T-helper 1 cell treated with Interleukin-12 subunit alpha and Interleukin-12 subunit beta and Interleukin-4 antibody, amounts not matched to agents 30 ng/mL and 1 ng/mL, for 36 hours (primary cell): Measurements from ENCODE around the gene RRP1B. TPM values are rescaled to one million over a fixed set of nuclear protein-coding genes. Genes with fewer than 3 reads are reported as not detected.
"Not testable (repeated sequence)": the region's sequence is repeated elsewhere in the genome, so short reads cannot be mapped to it uniquely, and the experiment has no call there.

Experiments used
- intact Hi-C: fragments of 100-400 bp; cut with micrococcal nuclease; formaldehyde crosslinking; loops from one replicate; pipeline ENCODE4 v1.15.1; 2024
- total RNA-seq: library from RNA; stranded (reverse); gene quantifications from 2 replicates; pipeline ENCODE4 v1.2.3, GENCODE V29; 2022

The RRP1B gene
- total RNA-seq, 1 donor from 2014 or later, result 47.6 TPM

- intact Hi-C loops, result loop anchor here (10.0 kb wide), 1 partner anchor 666 kb away; the partner anchor contains the start of gene PKNOX1
These were observed 19.0 kb upstream of the RRP1B start for GRCh38 chr21:43640400-43640799.

GRCh38 chr21:43643193-43643592 is 16.2 kb upstream of the RRP1B start:
- intact Hi-C loops, result loop anchor here (10.0 kb wide), 1 partner anchor 668 kb away; the partner anchor contains the start of gene PKNOX1

GRCh38 chr21:43644071-43644470 is 15.3 kb upstream of the RRP1B start:
- intact Hi-C loops, result loop anchor here (2.0 to 10.0 kb wide), 2 partner anchors 15 to 669 kb away; partner anchors contain the start of genes HSF2BP, PKNOX1 and RRP1B

- intact Hi-C loops, result loop anchor here (2.0 to 10.0 kb wide), 2 partner anchors 14 to 670 kb away; partner anchors contain the start of genes HSF2BP, PKNOX1 and RRP1B
These were observed 14.8 kb upstream of the RRP1B start for GRCh38 chr21:43644609-43645008.

- intact Hi-C loops, result loop anchor here (2.0 to 10.0 kb wide), 2 partner anchors 13 to 671 kb away; partner anchors contain the start of genes HSF2BP, PKNOX1 and RRP1B
These were observed 14.0 kb upstream of the RRP1B start for GRCh38 chr21:43645136-43645891.

GRCh38 chr21:43645976-43646375 is 13.4 kb upstream of the RRP1B start:
- intact Hi-C loops, result loop anchor here (1.0 to 10.0 kb wide), 6 partner anchors 13 to 723 kb away; partner anchors contain the start of genes HSF2BP, PKNOX1 and RRP1B

GRCh38 chr21:43646550-43647260 is 12.7 kb upstream of the RRP1B start:
- intact Hi-C loops, result loop anchor here (1.0 to 10.0 kb wide), 5 partner anchors 33 to 723 kb away; partner anchors contain the start of gene PKNOX1

- intact Hi-C loops, result loop anchor here (10.0 kb wide), 1 partner anchor 673 kb away; the partner anchor contains the start of gene PKNOX1
These were observed 11.2 kb upstream of the RRP1B start for GRCh38 chr21:43648171-43648570.

- intact Hi-C loops, result not testable (repeated sequence)
These were observed 7.4 kb upstream of the RRP1B start for GRCh38 chr21:43651926-43652325.

- intact Hi-C loops, result no loop called here
These were observed 6.7 kb upstream of the RRP1B start for GRCh38 chr21:43652616-43653015.

- intact Hi-C loops, result no loop called here
These were observed 5.7 kb upstream of the RRP1B start for GRCh38 chr21:43653626-43654025.

GRCh38 chr21:43654806-43655489 is 4.4 kb upstream of the RRP1B start:
- intact Hi-C loops, result no loop called here

- intact Hi-C loops, result loop anchor here (2.0 kb wide), 1 partner anchor 13 kb away; no protein-coding TSS in a partner anchor
These were observed 1.8 kb upstream of the RRP1B start for GRCh38 chr21:43657355-43658087.

- intact Hi-C loops, result loop anchor here (2.0 kb wide), 1 partner anchor 13 kb away; no protein-coding TSS in a partner anchor
These were observed 1.1 kb upstream of the RRP1B start for GRCh38 chr21:43658088-43658741.

GRCh38 chr21:43658769-43659135 is 608 bp upstream of the RRP1B start:
- intact Hi-C loops, result loop anchor here (1.0 to 2.0 kb wide), 3 partner anchors 14 to 779 kb away; partner anchors contain the start of genes PDXK and WDR4

- intact Hi-C loops, result loop anchor here (2.0 kb wide), 1 partner anchor 117 kb away; no protein-coding TSS in a partner anchor
These were observed 2.9 kb downstream of the RRP1B start for GRCh38 chr21:43662286-43662685.

- intact Hi-C loops, result loop anchor here (2.0 kb wide), 1 partner anchor 116 kb away; no protein-coding TSS in a partner anchor
These were observed 3.7 kb downstream of the RRP1B start for GRCh38 chr21:43663033-43663432.

GRCh38 chr21:43664358-43664757 is 5.0 kb downstream of the RRP1B start:
- intact Hi-C loops, result no loop called here

- intact Hi-C loops, result no loop called here
These were observed 6.5 kb downstream of the RRP1B start for GRCh38 chr21:43665879-43666278.
